ENCODE results near the gene MEIOSIN.

DNA sequence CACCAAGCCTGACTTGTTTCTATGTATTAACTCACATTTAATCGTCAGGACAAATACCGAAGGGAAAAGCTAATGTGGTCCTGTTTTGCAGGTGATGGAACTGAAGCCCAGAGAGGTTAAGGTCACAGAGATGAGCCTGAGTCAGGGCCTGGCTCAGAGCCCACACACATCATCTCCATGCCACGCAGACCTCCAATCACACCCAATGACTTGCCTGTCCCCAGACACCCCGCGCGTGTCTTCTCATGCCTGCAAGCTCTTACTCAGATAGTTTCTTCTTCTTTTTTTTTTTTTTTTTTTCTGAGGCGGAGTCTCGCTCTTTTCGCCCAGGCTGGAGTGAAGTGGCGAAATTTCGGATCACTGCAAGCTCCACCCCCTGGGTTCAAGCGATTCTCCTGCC, 19.4 kb downstream of the MEIOSIN start:
- TF ChIP-seq, protein P1, sequence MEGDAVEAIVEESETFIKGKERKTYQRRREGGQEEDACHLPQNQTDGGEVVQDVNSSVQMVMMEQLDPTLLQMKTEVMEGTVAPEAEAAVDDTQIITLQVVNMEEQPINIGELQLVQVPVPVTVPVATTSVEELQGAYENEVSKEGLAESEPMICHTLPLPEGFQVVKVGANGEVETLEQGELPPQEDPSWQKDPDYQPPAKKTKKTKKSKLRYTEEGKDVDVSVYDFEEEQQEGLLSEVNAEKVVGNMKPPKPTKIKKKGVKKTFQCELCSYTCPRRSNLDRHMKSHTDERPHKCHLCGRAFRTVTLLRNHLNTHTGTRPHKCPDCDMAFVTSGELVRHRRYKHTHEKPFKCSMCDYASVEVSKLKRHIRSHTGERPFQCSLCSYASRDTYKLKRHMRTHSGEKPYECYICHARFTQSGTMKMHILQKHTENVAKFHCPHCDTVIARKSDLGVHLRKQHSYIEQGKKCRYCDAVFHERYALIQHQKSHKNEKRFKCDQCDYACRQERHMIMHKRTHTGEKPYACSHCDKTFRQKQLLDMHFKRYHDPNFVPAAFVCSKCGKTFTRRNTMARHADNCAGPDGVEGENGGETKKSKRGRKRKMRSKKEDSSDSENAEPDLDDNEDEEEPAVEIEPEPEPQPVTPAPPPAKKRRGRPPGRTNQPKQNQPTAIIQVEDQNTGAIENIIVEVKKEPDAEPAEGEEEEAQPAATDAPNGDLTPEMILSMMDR (conservative IDR thresholded peaks at IDR 0.05; ENCODE audit: low read depth, low read length) = no peak
- TF ChIP-seq EZH2 (IDR thresholded peaks at IDR 0.05; ENCODE audit: borderline replicate concordance, low read depth, low read length, poor library complexity, severe bottlenecking) = no peak

Data from A673 (cell line).